A549 treated with RU486 at 1 μM for 4 hours (cell line): ENCODE results near the gene LINS1. TPM values are rescaled to one million over a fixed set of nuclear protein-coding genes. Genes with fewer than 3 reads are reported as not detected.

Source experiments
- total RNA-seq: library from RNA; stranded (reverse); fragments of 200-300 nt; extraction: Qiagen RNA extraction; gene quantifications from 5 replicates; pipeline ENCODE4 v1.2.3, GENCODE V29; 2022; ENCODE audit warnings: low read depth

The LINS1 gene, protein sequence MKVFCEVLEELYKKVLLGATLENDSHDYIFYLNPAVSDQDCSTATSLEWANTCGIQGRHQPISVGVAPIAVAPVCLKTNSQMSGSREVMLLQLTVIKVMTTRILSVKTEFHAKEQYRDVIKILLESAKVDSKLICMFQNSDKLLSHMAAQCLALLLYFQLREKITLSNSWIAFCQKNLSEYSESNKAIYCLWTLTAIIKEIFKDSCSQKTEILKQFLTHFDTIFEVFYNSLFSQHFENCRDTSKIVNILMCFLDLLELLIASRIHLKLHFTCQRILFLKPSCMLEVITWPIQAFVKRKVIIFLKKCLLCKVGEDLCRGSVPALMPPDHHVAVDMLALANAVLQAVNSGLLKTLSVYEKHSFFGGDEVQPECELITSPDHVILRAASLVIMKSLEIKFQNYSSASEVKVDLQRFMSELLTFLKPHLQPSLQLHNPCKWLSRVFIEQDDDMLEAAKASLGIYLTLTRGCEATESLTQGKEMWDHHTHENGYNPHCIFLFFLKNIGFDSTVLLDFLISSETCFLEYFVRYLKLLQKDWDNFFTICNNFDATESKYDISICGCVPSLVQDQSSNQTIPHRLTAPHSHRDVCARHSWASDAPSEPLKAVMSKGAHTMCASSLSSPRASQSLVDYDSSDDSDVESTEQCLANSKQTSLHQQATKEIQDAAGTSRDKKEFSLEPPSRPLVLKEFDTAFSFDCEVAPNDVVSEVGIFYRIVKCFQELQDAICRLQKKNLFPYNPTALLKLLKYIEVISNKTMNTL
- 7.1 to 13.1 TPM (median 10.7 TPM) in 5 replicates for total RNA-seq

DNA sequence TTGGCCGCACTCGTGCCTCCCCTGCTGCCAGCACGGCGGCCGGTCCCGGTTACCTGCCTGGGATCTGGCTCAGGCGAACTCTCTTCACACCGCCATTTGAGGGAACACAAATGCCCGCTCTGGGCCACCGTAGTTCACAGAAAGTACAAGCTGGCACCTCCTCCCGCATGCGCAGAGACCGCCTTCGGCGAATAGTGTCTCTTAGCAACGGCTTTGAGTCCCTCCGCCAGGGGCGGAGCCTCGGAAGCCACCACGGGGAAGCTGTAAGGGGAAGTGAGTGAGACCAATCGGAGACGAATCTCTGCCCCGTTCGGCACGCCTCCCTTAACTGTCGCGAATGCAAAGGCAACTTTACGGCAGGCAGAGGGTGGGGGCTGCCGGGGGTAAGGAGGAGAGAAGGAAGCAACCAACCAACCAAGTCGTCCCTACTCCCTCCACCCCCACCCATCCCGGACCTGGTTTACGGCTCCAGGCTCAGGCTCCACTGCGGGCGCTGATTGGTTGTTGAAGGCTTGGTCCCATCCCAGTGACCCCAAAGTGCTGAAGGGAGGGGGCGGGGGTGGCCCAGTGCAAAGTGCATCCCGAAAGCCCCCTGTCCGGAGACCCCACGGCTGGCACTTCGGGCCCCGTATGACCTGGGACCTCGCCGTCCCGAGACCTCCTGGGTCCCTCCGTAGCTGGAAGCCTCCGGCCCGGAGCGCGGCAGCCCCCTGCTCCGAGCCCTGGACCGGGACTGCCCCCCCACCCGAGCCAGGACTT is at the start of gene LINS1, which contains the start of gene ASB7:
LINS1 (minus strand) TSS at position 121 of the 759 bp plus-strand sequence. CDS start 21,342 bp downstream, outside the sequence.
ASB7 (plus strand) TSS at position 526 of the 759 bp plus-strand sequence. CDS start 9,628 bp downstream, outside the sequence.

GRCh38 chr15:100528833-100529428 is 73.1 kb downstream of the LINS1 start, which contains the start of gene CERS3:
CERS3 (minus strand) TSS chr15:100528950; CDS start chr15:100501849, 27,101 bp downstream.

Other genes starting within 250 kb of the LINS1 start
- not detected in 5 replicates for gene CERS3, start 73.2 kb downstream of the LINS1 start, total RNA-seq
- gene ASB7, start 405 bp upstream of the LINS1 start, total RNA-seq, result 9.8 to 12.5 TPM (median 11.8 TPM) in 5 replicates